Measurements from ENCODE around the gene ASCL4. TPM values are rescaled to one million over a fixed set of nuclear protein-coding genes. Genes with fewer than 3 reads are reported as not detected.

Gene ASCL4
- total and polyA plus RNA-seq, 4 donors = under 0.01 TPM; not detected in 3

GRCh38 chr12:107807471-107808150, 33.1 kb downstream of the ASCL4 start:
- TF ChIP-seq MAX (IDR thresholded peaks at IDR 0.05) = no peak
- TF ChIP-seq EGR1 (IDR thresholded peaks at IDR 0.05; ENCODE audit: low read depth in 2 of 2) = no peak
- no peak for TF ChIP-seq YY1 (IDR thresholded peaks at IDR 0.05)
- TF ChIP-seq RAD21 (IDR thresholded peaks at IDR 0.05) = no peak
- no peak for TF ChIP-seq HNF4G (IDR thresholded peaks at IDR 0.05)
- TF ChIP-seq FOXA1 (IDR thresholded peaks at IDR 0.05) = no peak
- no peak for TF ChIP-seq ATF3 (IDR thresholded peaks at IDR 0.05)
- TF ChIP-seq ZBTB33 (IDR thresholded peaks at IDR 0.05) = no peak
- no peak for TF ChIP-seq NR2F2 (IDR thresholded peaks at IDR 0.05)
- no peaks in the 10 kb centered on the region for H3K36me3 ChIP-seq (ENCODE audit: control insufficient read depth in 4 of 4, insufficient read depth in 3 of 4, low read depth in 1 of 4, low read length in 3 of 4)
- no peak overlapping the region for H3K27ac ChIP-seq (ENCODE audit: low read depth in 1 of 2, low read length in 2 of 2)
- no peaks in the 10 kb centered on the region for H3K4me1 ChIP-seq (ENCODE audit: control insufficient read depth in 4 of 4, insufficient read depth in 4 of 4, low read length in 3 of 4)
- DNase-seq (ENCODE audit: low spot score) = no peak
- no peaks in the 10 kb centered on the region for H3K9me3 ChIP-seq (ENCODE audit: control insufficient read depth in 4 of 4, low read length in 3 of 4)
- no peak overlapping the region for H3K9ac ChIP-seq (ENCODE audit: low read depth in 1 of 2, low read length in 2 of 2)
- no peaks in the 10 kb centered on the region for H3K27me3 ChIP-seq (ENCODE audit: control insufficient read depth in 4 of 4, insufficient read depth in 4 of 4, low read length in 3 of 4)
- WGBS = 54% methylated on average over 3 of the region's 3 CpGs
- H3K4me3 ChIP-seq (ENCODE audit: low read depth in 1 of 3, low read length in 3 of 3) = no peak overlapping the region

GRCh38 chr12:107817250-107817649, 42.7 kb downstream of the ASCL4 start:
- WGBS = 78% methylated on average over 1 of the region's 1 CpG
- H3K4me3 ChIP-seq (ENCODE audit: low read depth in 1 of 3, low read length in 3 of 3) = no peak overlapping the region
- no peak for TF ChIP-seq ATF3 (IDR thresholded peaks at IDR 0.05)
- no peak for TF ChIP-seq RXRA (IDR thresholded peaks at IDR 0.05)
- no peak for TF ChIP-seq CTCF (IDR thresholded peaks at IDR 0.05; ENCODE audit: low read depth, low read length, missing input control)
- no peak for TF ChIP-seq SP1 (IDR thresholded peaks at IDR 0.05)
- no peak for TF ChIP-seq RAD21 (IDR thresholded peaks at IDR 0.05)
- no peak for TF ChIP-seq JUND (IDR thresholded peaks at IDR 0.05)
- no peak for TF ChIP-seq EGR1 (IDR thresholded peaks at IDR 0.05; ENCODE audit: low read depth in 2 of 2)
- TF ChIP-seq NR2F2 (IDR thresholded peaks at IDR 0.05) = no peak
- no peak for TF ChIP-seq FOXA2 (IDR thresholded peaks at IDR 0.05)
- no peak for TF ChIP-seq ZBTB33 (IDR thresholded peaks at IDR 0.05)
- TF ChIP-seq TAF1 (conservative IDR thresholded peaks at IDR 0.05) = no peak
- TF ChIP-seq REST (IDR thresholded peaks at IDR 0.05) = no peak
- TF ChIP-seq HNF4A (conservative IDR thresholded peaks at IDR 0.05) = no peak
- no peak for TF ChIP-seq YY1 (IDR thresholded peaks at IDR 0.05)
- no peak for TF ChIP-seq GABPA (IDR thresholded peaks at IDR 0.05 in 1 of 2, conservative IDR thresholded peaks at IDR 0.05 in 1 of 2)
- no peak for TF ChIP-seq MAX (IDR thresholded peaks at IDR 0.05)
- TF ChIP-seq FOXA1 (IDR thresholded peaks at IDR 0.05) = no peak
- TF ChIP-seq HNF4G (IDR thresholded peaks at IDR 0.05) = no peak

More at GRCh38 chr12:107817250-107817649, 42.7 kb downstream of the ASCL4 start:
- Histone ChIP-seq H3K9me3 (ENCODE audit: control insufficient read depth in 4 of 4, low read length in 3 of 4) (peaks cover 5 to 21% (median 8%) of the 10 kb centered on the region in 4 donors), H3K4me1 (ENCODE audit: control insufficient read depth in 4 of 4, insufficient read depth in 4 of 4, low read length in 3 of 4) (no peaks in the 10 kb centered on the region), H3K9ac (ENCODE audit: low read depth in 1 of 2, low read length in 2 of 2) (no peak overlapping the region), H3K27ac (ENCODE audit: low read depth in 1 of 2, low read length in 2 of 2) (no peak overlapping the region), H3K36me3 (ENCODE audit: control insufficient read depth in 4 of 4, insufficient read depth in 3 of 4, low read depth in 1 of 4, low read length in 3 of 4) (no peaks in the 10 kb centered on the region), H3K27me3 (ENCODE audit: control insufficient read depth in 4 of 4, insufficient read depth in 4 of 4, low read length in 3 of 4) (no peaks in the 10 kb centered on the region)
- DNase-seq (ENCODE audit: low spot score) = no peak
